Stimulated activated CD8-positive, alpha-beta memory T cell treated with anti-CD3 and anti-CD28 coated beads, Interleukin-7, amount 100 ng/mL, for 4 hours (primary cell): Measurements from ENCODE around the gene DUSP10.

Experiments used
- DNase-seq, 2 donors: peaks; one replicate each; pipeline ENCODE4 v3.0.0-alpha.2; 2020; ENCODE audit warnings: low read depth in 2 of 2

Gene DUSP10

GRCh38 chr1:221741703-221742554 is at the start of gene DUSP10:
TSS of gene DUSP10 (minus strand) at chr1:221742089. CDS start at chr1:221739744, 2,345 bp downstream.
- DNase-seq: peak; percentile 97 to 99

GRCh38 chr1:221788466-221788865 is 46.6 kb upstream of the DUSP10 start:
- DNase-seq: no peak

GRCh38 chr1:221786647-221787046 is 44.8 kb upstream of the DUSP10 start:
- no peak for DNase-seq

GRCh38 chr1:221783936-221784335 is 42.0 kb upstream of the DUSP10 start:
- no peak for DNase-seq

- no peak for DNase-seq
Observed at GRCh38 chr1:221783437-221783836, 41.5 kb upstream of the DUSP10 start.

GRCh38 chr1:221782970-221783369 is 41.1 kb upstream of the DUSP10 start:
- no peak for DNase-seq

- no peak for DNase-seq
Observed at GRCh38 chr1:221782477-221782876, 40.6 kb upstream of the DUSP10 start.

- DNase-seq: no peak
Observed at GRCh38 chr1:221781102-221781755, 39.3 kb upstream of the DUSP10 start.

GRCh38 chr1:221780175-221780574 is 38.3 kb upstream of the DUSP10 start:
- DNase-seq: no peak

- no peak for DNase-seq
Observed at GRCh38 chr1:221779771-221780170, 37.9 kb upstream of the DUSP10 start.

GRCh38 chr1:221778535-221779142 is 36.8 kb upstream of the DUSP10 start:
- no peak for DNase-seq

- DNase-seq: no peak
Observed at GRCh38 chr1:221778125-221778524, 36.2 kb upstream of the DUSP10 start.

GRCh38 chr1:221777431-221778072 is 35.7 kb upstream of the DUSP10 start:
- peak in 1 of 2 donors; percentile 42 for DNase-seq

GRCh38 chr1:221776495-221777301 is 34.8 kb upstream of the DUSP10 start:
- DNase-seq: no peak

GRCh38 chr1:221775206-221775605 is 33.3 kb upstream of the DUSP10 start:
- no peak for DNase-seq

GRCh38 chr1:221774054-221774842 is 32.4 kb upstream of the DUSP10 start:
- DNase-seq: no peak

- DNase-seq: no peak
Observed at GRCh38 chr1:221773383-221773782, 31.5 kb upstream of the DUSP10 start.

GRCh38 chr1:221772117-221772516 is 30.2 kb upstream of the DUSP10 start:
- DNase-seq: no peak

- no peak for DNase-seq
Observed at GRCh38 chr1:221768444-221769066, 26.7 kb upstream of the DUSP10 start.

- no peak for DNase-seq
Observed at GRCh38 chr1:221766210-221766609, 24.3 kb upstream of the DUSP10 start.
